Measurements from ENCODE around the gene SIGLEC7.

DNA sequence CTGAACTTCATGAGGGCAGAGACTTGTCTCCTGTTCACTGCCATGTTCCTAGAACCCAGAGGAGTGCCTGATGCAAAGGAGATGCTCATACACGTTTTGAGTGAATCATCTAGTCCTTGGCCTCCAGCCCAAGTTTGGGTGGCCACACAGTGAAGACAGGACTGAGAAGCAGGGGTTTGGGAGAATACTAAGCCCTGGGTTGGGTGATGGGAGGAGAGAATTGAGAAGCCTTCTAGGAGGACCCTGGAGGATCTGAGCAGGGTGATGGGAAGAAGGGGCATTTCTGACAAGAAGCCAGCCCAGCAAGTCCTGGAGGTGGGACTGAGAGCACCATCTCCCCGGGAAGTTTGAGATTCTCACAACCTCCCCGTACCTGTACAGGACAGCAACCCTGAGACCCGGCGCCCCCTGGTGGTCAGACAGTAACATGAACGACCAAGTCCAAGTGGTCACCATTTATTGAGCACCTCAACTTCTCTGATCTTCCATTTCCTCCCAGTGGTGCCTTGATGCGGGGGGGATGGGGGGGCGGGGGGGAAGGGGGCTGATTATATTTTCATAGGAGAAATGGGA is 44.8 kb upstream of the SIGLEC7 start:
- TF ChIP-seq POLR2A (IDR thresholded peaks at IDR 0.05; ENCODE audit: low read depth): no peak
- TF ChIP-seq, protein P1, sequence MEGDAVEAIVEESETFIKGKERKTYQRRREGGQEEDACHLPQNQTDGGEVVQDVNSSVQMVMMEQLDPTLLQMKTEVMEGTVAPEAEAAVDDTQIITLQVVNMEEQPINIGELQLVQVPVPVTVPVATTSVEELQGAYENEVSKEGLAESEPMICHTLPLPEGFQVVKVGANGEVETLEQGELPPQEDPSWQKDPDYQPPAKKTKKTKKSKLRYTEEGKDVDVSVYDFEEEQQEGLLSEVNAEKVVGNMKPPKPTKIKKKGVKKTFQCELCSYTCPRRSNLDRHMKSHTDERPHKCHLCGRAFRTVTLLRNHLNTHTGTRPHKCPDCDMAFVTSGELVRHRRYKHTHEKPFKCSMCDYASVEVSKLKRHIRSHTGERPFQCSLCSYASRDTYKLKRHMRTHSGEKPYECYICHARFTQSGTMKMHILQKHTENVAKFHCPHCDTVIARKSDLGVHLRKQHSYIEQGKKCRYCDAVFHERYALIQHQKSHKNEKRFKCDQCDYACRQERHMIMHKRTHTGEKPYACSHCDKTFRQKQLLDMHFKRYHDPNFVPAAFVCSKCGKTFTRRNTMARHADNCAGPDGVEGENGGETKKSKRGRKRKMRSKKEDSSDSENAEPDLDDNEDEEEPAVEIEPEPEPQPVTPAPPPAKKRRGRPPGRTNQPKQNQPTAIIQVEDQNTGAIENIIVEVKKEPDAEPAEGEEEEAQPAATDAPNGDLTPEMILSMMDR (IDR thresholded peaks at IDR 0.05): peak; percentile 37 to 68 (median 40)

Measured in esophagus muscularis mucosa (tissue), 3 donors.